HG02588 (cell line): Measurements from ENCODE around the gene ADAM12.

Source experiments
- ATAC-seq: cut with Tn5 transposase; IDR thresholded peaks from one replicate; pipeline ENCODE4 v1.9.1; 2021; ENCODE audit warnings: mild to moderate bottlenecking, moderate library complexity; ENCODE audit not compliant: unreplicated experiment

ADAM12 gene

DNA sequence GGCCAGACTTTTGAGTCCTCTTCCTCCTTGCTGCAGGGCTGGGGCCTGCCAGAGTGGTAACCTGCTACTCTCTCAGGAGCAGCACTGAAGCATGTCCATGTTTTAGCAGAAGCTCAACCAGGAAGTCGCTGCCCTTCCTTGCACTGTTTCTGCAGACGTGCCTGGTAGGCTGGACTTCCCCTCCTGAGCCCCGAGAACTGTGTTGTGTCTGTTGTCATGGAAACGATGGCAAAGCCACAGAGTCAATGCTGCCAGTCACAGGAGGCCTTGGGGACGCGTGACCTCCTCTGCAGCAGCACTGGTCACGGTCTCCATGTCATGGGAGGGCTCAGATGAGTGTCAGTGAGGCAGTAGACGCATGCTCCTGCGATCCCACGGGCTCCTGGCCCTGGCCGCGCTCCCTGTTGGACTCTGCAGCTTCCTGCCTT, 346.5 kb downstream of the ADAM12 start:
- peak; percentile 99 for ATAC-seq

DNA sequence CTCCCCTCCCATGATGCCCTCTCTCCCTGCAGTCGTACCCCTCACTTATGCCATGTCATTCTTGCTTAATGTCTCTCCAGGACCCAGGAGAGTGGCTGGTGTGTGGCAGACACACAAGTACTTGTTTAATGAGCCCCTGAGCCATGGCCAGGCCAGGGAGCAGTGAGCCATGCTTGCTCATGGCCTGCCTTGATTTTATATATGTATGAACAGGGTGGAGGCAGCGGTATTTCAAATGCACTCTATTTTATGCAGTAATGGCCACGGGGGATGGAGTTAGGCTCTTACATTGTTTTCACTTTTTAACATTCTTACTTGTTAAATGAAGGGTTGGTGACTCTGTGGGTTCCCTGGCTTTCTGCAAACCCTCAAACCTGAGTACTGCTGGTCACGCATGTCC, 347.2 kb downstream of the ADAM12 start:
- ATAC-seq: no peak

DNA sequence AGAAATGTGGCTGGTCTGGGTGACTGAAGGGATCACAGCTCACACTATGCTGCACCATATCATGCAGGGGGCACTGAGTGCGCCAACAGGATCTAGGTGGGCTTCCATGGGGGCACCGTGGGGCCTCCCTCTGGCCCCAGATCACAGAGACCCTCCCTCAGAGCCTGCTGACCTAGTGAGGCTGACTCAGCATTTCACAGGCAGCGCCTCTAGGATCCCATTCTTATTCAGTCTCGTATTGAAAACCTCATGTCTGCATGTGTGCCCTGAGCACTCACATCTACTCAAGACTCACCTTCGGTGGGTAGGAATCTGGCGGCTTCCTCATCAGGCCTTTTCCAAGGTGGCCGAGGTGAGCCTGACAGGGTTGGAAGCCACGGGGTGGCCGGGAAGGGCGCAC, 350.3 kb downstream of the ADAM12 start:
- ATAC-seq: no peak

DNA sequence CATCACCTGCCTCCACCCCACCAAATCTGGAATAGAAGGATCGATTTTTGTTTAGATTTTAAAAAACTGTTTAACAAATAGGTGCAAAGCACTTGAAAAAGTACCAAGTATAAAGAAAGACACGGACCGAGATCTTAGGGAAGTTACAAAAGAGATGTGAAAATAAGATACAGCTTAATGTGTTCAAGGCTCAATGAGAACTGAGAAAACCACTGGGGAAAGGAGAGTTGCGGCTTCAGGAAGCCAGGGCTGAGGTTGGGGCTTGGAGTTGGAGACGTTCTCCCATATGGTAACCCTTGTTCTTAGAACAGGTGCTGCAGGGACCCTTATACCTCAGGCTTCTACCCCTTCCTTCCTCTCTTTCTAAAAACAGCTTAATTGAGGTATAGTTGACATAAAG, 351.8 kb downstream of the ADAM12 start:
- no peak for ATAC-seq

DNA sequence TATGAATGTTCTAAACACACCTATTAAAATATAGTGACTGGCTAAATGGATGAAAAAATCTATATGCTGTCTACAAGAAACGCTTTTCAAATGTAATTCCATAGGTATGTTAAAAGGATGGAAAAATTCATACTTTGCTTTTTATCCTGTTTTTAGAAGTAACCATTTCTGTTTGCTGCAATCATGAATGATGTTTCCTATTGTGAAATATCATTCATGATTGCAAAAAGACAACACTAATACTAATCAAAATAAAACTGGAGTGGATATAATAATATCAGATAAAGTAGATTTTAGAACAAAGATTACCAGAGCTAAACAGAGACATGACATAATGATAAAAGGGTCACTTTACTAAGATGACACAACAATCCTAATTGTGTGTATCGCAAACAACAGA, 353.7 kb downstream of the ADAM12 start:
- ATAC-seq: no peak

DNA sequence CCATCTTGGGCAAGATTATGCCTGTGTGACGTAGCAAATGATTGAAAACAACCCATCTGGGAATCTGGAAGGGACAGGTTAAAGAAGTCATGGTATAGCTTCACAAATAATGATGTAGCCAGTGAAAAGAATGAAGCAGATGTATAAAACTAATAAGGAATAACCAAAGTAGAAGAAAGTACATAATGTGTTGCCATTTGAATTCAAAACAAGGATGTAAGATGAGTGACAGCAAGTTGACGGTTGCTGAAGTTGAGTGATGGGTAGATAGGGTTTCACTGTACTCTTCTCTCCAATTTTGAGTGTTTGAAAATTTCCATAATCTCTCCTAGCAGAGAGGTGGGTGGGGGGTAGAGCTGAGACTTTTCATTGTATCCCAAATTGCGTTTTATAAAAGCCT, 358.3 kb downstream of the ADAM12 start:
- ATAC-seq: no peak

DNA sequence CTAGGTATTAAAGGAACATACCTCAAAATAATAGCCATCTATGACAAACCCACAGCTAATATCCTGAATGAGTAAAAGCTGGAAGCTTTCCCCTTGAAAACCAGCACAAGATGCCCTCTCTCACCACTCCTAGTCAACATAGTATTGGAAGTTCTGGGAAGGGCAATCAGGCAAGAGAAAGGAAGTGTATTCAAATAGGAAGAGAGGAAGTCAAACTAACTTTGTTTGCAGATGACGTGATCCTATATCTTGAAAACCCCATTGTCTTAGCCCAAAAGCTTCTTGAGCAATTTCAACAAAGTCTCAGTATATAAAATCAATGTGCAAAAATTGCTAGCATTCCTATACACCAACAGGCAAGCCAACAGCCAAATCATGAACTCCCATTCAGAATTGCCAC, 360.6 kb downstream of the ADAM12 start:
- no peak for ATAC-seq

DNA sequence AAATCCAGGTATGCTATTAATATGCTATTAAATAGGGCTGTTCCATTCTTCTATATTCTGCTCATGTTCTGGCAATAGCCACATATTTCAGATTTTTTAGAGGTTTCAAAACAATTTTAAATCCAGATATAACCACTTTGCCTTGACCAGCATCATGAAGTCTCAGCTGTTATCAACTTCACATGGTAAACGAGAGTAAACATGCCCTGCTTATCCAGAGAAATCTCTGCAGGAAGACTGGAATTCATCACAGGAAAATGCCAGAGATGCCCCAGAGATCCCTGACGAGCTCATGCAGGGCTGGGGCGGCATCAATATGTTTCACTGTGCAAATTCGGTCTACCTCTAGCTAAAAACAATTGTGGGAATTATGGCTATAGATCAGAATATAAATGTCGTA, 365.4 kb downstream of the ADAM12 start:
- ATAC-seq: no peak

DNA sequence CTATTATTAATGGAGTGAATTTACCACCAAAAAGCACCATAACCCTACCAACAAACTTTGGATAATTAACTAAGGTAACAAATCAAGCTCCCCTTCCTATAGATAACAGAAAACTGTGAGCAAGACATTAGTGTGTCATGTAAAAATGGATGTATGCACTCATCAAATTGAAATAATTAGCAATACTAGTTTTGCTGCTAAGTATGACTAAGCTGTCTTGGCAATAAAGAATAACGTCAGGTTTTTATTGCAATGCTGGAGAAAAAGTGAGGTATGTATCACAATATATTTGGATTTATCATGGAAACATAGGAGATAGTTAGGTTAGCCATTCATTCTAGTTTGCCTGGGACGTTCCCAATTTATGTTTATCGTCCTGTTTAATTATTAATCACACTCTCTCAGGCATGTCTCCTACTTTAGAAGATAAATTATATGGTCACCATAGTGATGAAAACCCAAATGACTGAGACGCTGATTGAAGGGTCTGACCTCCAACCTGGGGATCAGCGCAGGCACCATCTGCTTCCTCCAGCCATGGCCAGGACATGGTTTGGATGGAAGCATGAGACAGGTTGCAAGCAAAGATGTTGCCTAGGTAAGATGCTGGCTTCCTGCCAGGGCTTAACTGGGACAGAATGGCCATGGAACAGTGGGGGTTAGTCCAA, 366.3 kb downstream of the ADAM12 start:
- ATAC-seq: no peak

DNA sequence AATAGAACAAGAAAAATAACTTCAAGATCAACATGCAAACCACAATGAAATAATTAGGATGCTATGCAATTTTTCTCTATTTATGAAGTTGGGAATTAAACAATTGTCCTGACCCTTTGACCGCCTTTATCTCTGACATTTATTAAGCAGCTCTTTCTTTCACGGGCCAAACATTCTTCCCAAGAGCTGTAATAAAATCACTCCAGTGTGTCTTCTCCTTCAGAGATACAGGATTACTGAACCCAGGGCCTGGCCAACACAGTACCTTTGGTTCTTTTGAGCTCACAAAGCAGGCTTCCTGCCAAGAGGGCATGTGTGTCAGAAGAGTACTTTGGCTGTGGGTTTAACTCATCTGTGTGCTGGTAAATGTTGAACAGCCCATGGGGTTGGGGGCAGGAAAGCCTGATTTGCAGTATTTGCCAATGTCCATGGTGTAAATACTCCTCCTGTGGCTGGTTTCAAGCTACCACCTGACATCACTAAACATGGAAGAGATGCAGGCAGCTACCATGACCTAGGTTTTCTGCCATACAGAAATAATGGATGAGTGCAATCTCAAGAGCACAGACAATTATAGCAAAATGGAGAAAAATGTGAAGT, 370.2 kb downstream of the ADAM12 start:
- no peak for ATAC-seq

DNA sequence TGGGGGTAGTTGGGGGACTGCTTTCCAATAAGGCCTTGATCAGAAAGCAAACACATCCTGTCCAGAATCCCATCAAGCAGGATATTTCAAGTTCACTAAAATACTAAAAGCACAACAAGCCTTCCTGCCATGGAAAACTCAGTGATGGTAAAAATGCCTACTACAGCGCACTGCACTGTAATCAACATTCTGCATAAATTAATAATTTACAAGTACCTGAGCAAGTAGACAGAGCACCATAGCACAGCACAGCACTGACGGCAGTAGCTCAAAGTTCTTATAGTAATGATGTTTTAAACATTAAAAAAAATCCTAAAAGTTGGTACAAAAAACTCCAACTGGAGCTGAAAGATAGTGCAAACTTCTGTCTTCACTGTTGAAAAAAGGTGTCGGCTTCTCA, 371.4 kb downstream of the ADAM12 start:
- ATAC-seq: no peak

DNA sequence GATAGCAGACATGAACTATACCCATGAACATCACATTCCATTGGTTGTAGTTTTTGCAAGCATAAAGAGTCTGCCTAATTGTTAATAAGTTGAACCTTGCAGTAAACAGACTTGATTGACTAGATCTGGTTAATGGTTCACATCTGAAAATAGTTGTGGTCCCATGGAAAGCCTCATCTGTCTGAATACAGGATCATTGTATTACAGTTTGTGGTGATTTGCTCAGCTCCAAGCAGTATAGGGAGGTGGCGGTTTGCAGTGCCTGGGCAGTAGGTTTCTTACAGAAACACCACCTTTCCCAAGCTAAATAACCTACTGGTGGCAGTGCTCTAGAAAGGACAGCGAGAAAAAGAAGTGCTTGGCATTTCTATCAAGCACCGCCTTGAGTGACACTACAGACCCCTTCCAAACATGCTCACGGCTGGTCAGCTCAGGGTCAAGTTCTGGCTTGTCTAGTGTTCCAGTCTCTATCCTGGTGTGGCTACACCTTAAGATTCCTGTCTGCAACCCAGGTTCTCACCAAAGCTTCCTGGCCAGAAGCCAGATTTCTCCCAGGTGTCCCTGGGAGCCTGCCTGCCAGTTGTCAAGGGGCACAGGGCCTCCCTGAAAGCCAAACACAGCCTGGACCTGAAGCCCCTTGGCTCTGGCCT, 372.0 kb downstream of the ADAM12 start:
- no peak for ATAC-seq

DNA sequence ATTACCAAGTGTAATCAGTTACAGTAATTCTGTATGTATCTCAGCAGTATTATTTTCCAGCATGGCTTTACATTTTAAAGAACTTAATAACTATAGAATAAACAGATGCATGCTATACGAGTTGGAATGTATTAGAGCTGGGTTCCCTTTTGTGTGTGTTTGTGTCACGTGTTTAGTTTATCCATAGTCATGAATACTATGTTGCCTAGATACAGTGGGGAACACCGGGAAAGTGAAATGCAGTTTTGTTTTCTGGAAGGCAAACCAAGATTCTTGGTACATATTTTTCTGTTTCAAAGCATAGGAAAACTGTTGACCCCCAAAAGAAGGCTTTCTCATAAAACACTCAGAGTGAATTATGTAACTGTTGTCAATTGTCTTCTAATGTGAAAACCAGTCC, 372.9 kb downstream of the ADAM12 start:
- ATAC-seq: no peak

DNA sequence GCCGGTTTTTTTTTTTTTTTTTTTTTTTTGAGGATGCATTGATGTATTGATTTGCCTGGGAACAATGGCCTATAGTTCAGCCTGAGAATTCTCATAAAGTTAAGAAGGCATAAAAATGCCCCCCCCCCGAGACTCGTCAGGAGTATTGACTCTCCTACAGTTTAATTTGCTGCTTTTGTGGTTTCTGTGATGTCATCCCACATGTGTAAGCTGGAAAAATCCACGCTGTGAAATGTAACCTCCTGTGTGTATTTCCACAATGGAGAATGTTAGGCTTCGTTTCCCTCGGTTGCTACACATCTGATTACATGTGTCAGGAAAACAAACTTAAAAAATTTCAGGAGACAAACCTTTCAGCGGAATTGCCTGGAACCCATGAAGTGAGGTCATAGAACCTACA, 374.0 kb downstream of the ADAM12 start:
- no peak for ATAC-seq

DNA sequence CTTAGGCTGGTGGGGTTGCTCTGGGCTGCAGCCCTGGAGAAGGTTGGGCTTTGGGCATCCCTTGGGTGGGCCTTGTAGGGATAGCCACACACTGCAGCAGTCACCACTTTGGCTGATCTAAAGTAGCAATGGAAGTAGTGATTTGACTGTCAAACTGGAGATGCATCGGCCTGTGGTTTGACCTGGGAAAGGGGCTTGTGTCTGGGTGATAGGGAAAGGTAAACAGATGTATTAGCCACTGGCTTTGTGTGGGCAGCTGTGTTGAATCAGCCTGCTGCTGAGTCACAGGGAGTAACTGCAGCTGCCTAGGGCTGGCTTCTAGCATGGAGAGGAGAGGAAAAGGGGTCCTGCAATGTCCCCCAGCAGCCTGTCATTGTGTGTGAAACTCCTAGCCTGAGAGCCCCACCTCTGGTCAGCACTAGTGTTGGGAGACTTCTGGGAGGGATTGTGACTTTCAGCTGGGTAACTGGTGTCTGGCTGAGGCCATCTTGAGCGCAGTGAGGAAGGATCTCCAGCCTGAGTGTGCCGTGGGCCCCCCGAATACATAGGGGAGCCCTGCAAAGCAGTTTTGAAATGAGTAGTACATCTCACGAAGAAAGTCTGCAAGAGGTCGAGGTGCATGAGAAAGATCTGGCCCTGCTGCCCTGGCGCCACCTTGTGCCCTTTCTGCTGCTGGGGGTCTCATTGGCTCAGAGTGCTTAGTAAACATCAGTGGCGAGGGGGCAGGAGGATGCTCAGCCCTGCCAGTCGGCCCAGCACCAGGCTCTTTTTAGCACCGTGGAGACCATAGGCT, 374.6 kb downstream of the ADAM12 start:
- ATAC-seq: peak; percentile 73

DNA sequence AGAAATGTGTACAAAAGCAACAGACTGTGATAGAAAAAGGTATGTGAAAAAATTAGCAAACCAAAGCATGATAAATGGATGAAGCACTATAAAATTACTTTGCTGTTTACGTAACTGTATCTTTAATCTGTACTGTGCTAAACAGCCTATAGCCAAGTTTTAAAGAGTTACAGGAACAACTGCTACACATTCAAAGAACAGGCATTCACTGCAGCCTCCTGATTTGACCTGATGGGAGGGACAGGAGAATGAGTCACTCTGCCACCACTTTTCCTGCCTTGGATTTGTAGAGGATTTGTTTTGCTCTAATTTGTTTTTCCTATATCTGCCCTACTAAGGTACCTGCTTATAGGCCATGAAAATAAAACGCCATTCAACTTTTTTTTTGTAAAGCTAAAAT, 375.8 kb downstream of the ADAM12 start:
- ATAC-seq: no peak

DNA sequence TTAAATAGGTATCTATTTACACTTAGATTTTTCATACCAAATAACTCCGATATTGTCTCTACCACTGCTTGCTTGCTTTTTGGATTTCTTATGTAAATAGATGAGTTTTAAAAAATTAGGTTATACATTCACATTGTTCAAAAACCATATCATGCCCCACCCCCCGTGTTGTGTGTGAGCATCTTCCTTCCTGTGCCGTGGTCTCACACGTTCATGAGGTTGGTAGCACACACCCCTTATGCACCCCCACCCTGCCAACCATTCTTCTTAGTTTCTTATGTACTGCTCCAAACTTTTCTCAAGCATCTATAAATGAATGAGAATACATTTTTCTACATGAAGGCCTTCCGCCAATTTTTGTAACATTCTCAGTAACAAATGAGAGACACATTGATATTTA, 376.3 kb downstream of the ADAM12 start:
- no peak for ATAC-seq

DNA sequence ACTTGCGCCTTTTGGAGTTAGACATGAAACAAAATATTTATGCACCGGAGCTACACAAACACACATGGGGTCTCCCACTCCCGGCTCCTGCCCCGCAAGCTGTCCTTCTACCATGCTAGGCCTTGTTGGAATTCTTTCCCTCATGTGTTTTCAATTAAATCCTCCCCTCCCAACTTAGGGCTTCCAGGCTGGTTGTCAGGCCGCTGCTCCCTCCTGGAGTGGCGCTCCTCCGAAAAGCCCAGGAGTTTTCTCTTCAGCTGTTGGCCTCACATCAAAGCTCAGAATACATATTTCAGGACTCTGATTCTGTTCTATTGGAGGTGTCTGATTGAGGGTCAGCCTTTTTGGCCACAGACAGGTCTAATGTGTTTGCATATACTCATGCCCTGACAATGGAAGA, 378.6 kb downstream of the ADAM12 start:
- no peak for ATAC-seq

DNA sequence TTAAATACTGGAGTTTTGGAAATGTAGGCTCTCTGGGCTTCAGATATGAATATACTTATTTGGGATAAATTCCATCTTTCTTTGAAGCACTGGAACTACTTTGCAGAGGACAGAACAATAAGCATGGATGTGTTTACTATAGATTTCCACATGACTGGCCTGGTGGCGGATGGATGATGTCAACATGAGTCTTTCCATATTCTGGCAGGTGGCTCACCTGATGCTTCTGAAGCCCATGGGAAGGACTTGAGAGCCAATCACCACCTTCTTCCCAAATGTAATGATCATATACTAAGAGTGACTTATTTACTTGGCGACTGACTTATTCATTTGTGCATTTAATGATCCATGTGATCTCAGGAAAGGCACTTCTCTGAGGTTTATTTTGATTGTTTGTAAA, 381.4 kb downstream of the ADAM12 start:
- no peak for ATAC-seq

DNA sequence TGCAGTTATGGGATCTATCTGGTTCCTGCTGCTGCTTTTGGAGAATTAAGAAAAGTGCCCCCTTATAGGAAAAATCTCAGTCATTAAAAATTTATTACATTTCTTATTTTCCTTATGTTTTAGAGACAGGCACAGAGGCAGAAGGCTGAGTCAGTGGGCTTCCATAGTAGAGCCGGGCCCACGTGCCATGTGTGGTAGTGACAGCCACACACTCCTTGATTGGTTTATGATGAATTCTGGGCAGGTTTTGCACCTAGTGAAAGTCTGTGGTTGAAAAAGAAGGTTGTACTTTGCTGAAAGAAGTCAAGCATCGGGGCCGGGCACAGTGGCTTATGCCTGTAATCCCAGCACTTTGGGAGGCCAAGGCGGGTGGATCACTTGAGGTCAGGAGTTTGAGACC, 382.0 kb downstream of the ADAM12 start:
- ATAC-seq: no peak

DNA sequence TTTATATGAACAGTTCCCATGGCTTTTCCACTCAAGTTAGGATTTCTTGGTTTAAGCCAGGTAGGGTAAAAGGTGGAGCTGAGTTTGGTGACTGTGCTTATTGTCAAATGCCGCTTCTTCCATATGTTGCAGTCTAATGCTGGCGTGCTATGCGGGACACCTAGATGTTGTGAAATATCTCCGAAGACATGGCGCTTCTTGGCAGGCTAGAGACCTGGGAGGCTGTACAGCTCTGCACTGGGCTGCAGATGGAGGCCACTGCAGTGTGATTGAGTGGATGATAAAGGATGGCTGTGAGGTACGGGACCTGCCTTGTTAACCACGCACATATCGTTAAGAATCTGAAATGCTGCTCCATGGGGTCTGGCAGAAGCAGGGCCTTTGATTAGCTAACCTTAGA, 383.5 kb downstream of the ADAM12 start:
- ATAC-seq: no peak

DNA sequence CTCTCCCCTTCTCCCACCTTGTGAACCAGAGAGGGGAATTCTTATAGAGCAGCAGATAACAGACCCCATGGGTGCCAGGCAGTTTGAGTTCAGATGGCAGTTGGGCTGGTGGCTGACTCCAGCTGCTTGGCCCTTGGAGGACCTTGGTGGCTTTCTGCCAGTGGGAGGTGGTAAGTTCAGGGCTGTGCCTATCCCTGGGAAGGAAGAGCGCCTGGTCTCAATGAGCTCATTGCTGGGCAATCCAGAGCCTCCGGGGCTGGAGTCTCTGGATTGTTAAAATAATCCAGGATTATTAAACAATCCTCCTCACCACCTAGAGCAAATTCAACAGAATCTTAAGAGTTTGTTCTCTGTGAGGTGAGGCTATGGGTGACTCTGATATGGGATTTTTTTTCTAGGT, 386.7 kb downstream of the ADAM12 start:
- ATAC-seq: no peak
